Stimulated activated CD4-positive, alpha-beta T cell treated with anti-CD3 and anti-CD28 coated beads, Interleukin-15, amount 100 ng/mL, for 48 hours (primary cell): ENCODE results near the gene HRH3.

Experiments
- DNase-seq, 2 donors: peaks; one replicate each; pipeline ENCODE4 v3.0.0-alpha.2; 2020; ENCODE audit warnings: low read depth in 2 of 2

Gene HRH3

GRCh38 chr20:62243906-62244515 lies 23.9 kb upstream of the HRH3 start:
- no peak for DNase-seq

GRCh38 chr20:62243106-62243505 lies 23.0 kb upstream of the HRH3 start:
- DNase-seq = no peak

- DNase-seq = no peak
Measured at GRCh38 chr20:62242176-62242575, 22.1 kb upstream of the HRH3 start.

- no peak for DNase-seq
Measured at GRCh38 chr20:62241506-62241905, 21.4 kb upstream of the HRH3 start.

- no peak for DNase-seq
Measured at GRCh38 chr20:62240020-62240685, 20.1 kb upstream of the HRH3 start.

- DNase-seq = no peak
Measured at GRCh38 chr20:62239278-62239879, 19.3 kb upstream of the HRH3 start.

GRCh38 chr20:62238569-62239277 lies 18.6 kb upstream of the HRH3 start:
- no peak for DNase-seq

GRCh38 chr20:62237801-62238568 lies 17.9 kb upstream of the HRH3 start, which contains the start of gene OSBPL2:
OSBPL2 (plus strand) TSS chr20:62238521; CDS start chr20:62256185, 17,664 bp downstream.
- peak; percentile 100 for DNase-seq

GRCh38 chr20:62237514-62237800 lies 17.4 kb upstream of the HRH3 start:
- DNase-seq = no peak

- no peak for DNase-seq
Measured at GRCh38 chr20:62236766-62237513, 16.9 kb upstream of the HRH3 start.

- DNase-seq = no peak
Measured at GRCh38 chr20:62236200-62236599, 16.1 kb upstream of the HRH3 start.

GRCh38 chr20:62235777-62236157 lies 15.7 kb upstream of the HRH3 start:
- no peak for DNase-seq

- no peak for DNase-seq
Measured at GRCh38 chr20:62235001-62235776, 15.1 kb upstream of the HRH3 start.

GRCh38 chr20:62234339-62234738 lies 14.3 kb upstream of the HRH3 start:
- DNase-seq = no peak

- DNase-seq = no peak
Measured at GRCh38 chr20:62233684-62234083, 13.6 kb upstream of the HRH3 start.

GRCh38 chr20:62232770-62233645 lies 12.9 kb upstream of the HRH3 start:
- no peak for DNase-seq

GRCh38 chr20:62232194-62232593 lies 12.1 kb upstream of the HRH3 start:
- no peak for DNase-seq

- no peak for DNase-seq
Measured at GRCh38 chr20:62231292-62231691, 11.2 kb upstream of the HRH3 start.

- no peak for DNase-seq
Measured at GRCh38 chr20:62230696-62231095, 10.6 kb upstream of the HRH3 start.

- DNase-seq = no peak
Measured at GRCh38 chr20:62230276-62230675, 10.2 kb upstream of the HRH3 start.
